Measurements from ENCODE around the gene MYO1D.
"Not testable (repeated sequence)": the region's sequence is repeated elsewhere in the genome, so short reads cannot be mapped to it uniquely, and the experiment has no call there.

- TF ChIP-seq CTCF, POLR2AphosphoS5, POLR2A (IDR thresholded peaks at IDR 0.05): not testable (repeated sequence)
These were observed 137.8 kb downstream of the MYO1D start for GRCh38 chr17:32739151-32739550.
